HEK293T (cell line): Measurements from ENCODE around the gene BCL3.

Experiments
- CTCF ChIA-PET: fragments of 350-600 bp; formaldehyde crosslinking; extraction: SDS; loops from one replicate; lab custom pipeline; 2021; ENCODE audit warnings: antibody characterized with exemption, inconsistent platforms; lab: Yijun Ruan, JAX
- POLR2A ChIA-PET: fragments of 350-600 bp; formaldehyde crosslinking; extraction: SDS; loops from one replicate; lab custom pipeline; 2020; ENCODE audit warnings: antibody characterized with exemption, inconsistent platforms; lab: Yijun Ruan, JAX
- DNase-seq: peaks from one replicate; pipeline ENCODE4 v3.0.0; 2012; ENCODE audit warnings: mixed read lengths; ENCODE audit errors: extremely low spot score
- ARNT ChIP-seq: fragments of 450-650 bp; IDR thresholded peaks from 2 replicates; pipeline ENCODE4 v1.6.1; 2017; ENCODE audit warnings: mild to moderate bottlenecking
- BHLHE40 ChIP-seq: fragments of 450-650 bp; IDR thresholded peaks from 2 replicates; pipeline ENCODE4 v1.6.1; 2016; ENCODE audit warnings: mild to moderate bottlenecking, moderate library complexity, borderline replicate concordance
- CTBP1 ChIP-seq: fragments of 450-650 bp; IDR thresholded peaks from 2 replicates; pipeline ENCODE4 v1.6.1; 2016; ENCODE audit warnings: borderline replicate concordance
- ELF4 ChIP-seq: fragments of 450-650 bp; IDR thresholded peaks from 2 replicates; pipeline ENCODE4 v1.6.1; 2017; ENCODE audit warnings: antibody characterized with exemption
- FOXA1 ChIP-seq: fragments of 450-650 bp; IDR thresholded peaks from 2 replicates; pipeline ENCODE4 v1.6.1; 2016; ENCODE audit warnings: mild to moderate bottlenecking
- FOXK2 ChIP-seq: fragments of 450-650 bp; IDR thresholded peaks from 2 replicates; pipeline ENCODE4 v1.6.1; 2016; ENCODE audit warnings: mild to moderate bottlenecking
- FOXM1 ChIP-seq: fragments of 450-650 bp; IDR thresholded peaks from 2 replicates; pipeline ENCODE4 v1.6.1; 2017; ENCODE audit warnings: mild to moderate bottlenecking, borderline replicate concordance
- HDGF ChIP-seq: fragments of 450-650 bp; IDR thresholded peaks from 2 replicates; pipeline ENCODE4 v1.6.1; 2017; ENCODE audit warnings: antibody characterized with exemption, borderline replicate concordance
- L3MBTL2 ChIP-seq: fragments of 450-650 bp; conservative IDR thresholded peaks from 2 replicates; pipeline ENCODE4 v1.6.1; 2016; ENCODE audit warnings: mild to moderate bottlenecking
- LEF1 ChIP-seq: fragments of 450-650 bp; IDR thresholded peaks from 2 replicates; pipeline ENCODE4 v1.6.1; 2017; ENCODE audit warnings: mild to moderate bottlenecking, borderline replicate concordance
- NFRKB ChIP-seq: fragments of 450-650 bp; IDR thresholded peaks from 2 replicates; pipeline ENCODE4 v1.6.1; 2016; ENCODE audit warnings: mild to moderate bottlenecking, moderate library complexity
- SP1 ChIP-seq: fragments of 450-650 bp; IDR thresholded peaks from 2 replicates; pipeline ENCODE4 v1.6.1; 2017
- SUZ12 ChIP-seq: fragments of 450-650 bp; IDR thresholded peaks from 2 replicates; pipeline ENCODE4 v1.6.1; 2016; ENCODE audit warnings: mild to moderate bottlenecking
- TARDBP ChIP-seq: fragments of 450-650 bp; IDR thresholded peaks from 2 replicates; pipeline ENCODE4 v1.6.1; 2016
- ZNF384 ChIP-seq: fragments of 450-650 bp; IDR thresholded peaks from 2 replicates; pipeline ENCODE4 v1.6.1; 2016
- TF ChIP-seq, protein P1 (sequence below): fragments of 450-650 bp; IDR thresholded peaks from 2 replicates; pipeline ENCODE4 v1.6.1; 2016

Gene BCL3

GRCh38 chr19:44783545-44783944, 35.0 kb downstream of the BCL3 start:
- ChIA-PET CTCF (interaction anchor here (0.8 to 1.8 kb wide), 8 partner anchors 8 to 132 kb away, joined by 3 to 20 read pairs (median 6); no protein-coding TSS in a partner anchor), POLR2A (interaction anchor here (0.9 to 1.0 kb wide), 2 partner anchors 39 to 94 kb away, joined by 3 to 4 read pairs; no protein-coding TSS in a partner anchor)
- DNase-seq = no peak
- TF ChIP-seq ELF4 (no peak), SUZ12 (no peak), SP1 (no peak), HDGF (no peak), BHLHE40 (no peak), FOXK2 (no peak)

GRCh38 chr19:44785271-44785670, 36.8 kb downstream of the BCL3 start:
- DNase-seq = no peak
- POLR2A ChIA-PET = no interaction called here
- CTCF ChIA-PET = interaction anchor here (0.9 to 1.8 kb wide), 6 partner anchors 10 to 96 kb away, joined by 3 to 7 read pairs (median 4); no protein-coding TSS in a partner anchor
- TF ChIP-seq L3MBTL2 = no peak
- TF ChIP-seq FOXM1 = no peak
- no peak for TF ChIP-seq HDGF
- no peak for TF ChIP-seq SP1
- TF ChIP-seq FOXA1 = no peak
- no peak for TF ChIP-seq LEF1

DNA sequence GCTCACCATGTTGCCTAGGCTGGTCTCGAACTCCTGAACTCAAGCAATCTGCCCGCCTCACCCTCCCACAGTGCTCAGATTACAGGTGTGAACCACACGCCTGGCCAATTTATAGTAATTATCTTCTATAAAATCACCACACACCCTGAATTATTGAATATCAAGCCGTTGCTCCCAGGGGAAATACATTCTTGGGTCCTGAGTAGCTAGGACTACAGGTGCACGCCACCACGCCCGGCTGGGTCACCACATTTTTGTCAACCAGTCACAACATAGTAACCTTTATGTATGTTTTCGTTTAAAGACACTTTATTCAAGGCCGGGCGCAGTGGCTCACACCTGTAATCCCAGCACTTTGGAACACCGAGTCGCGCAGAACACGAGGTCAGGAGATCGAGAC, 37.5 kb downstream of the BCL3 start:
- TF ChIP-seq SP1 (no peak), FOXM1 (no peak), NFRKB (no peak), ZNF384 (no peak), FOXK2 (no peak), CTBP1 (no peak), FOXA1 (no peak), TARDBP (no peak), SUZ12 (no peak), ARNT (no peak), LEF1 (no peak), L3MBTL2 (no peak), HDGF (no peak), BHLHE40 (no peak), ELF4 (no peak)
- TF ChIP-seq, protein P1, sequence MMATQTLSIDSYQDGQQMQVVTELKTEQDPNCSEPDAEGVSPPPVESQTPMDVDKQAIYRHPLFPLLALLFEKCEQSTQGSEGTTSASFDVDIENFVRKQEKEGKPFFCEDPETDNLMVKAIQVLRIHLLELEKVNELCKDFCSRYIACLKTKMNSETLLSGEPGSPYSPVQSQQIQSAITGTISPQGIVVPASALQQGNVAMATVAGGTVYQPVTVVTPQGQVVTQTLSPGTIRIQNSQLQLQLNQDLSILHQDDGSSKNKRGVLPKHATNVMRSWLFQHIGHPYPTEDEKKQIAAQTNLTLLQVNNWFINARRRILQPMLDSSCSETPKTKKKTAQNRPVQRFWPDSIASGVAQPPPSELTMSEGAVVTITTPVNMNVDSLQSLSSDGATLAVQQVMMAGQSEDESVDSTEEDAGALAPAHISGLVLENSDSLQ = no peak
- ChIA-PET POLR2A (no interaction called here), CTCF (interaction anchor here (0.6 kb wide), 1 partner anchor 13 kb away, joined by 3 read pairs; no protein-coding TSS in a partner anchor)
- DNase-seq = no peak

GRCh38 chr19:44788971-44789370, 40.5 kb downstream of the BCL3 start:
- CTCF ChIA-PET = interaction anchor here (0.6 kb wide), 1 partner anchor 135 kb away, joined by 4 read pairs; no protein-coding TSS in a partner anchor
- no peak for DNase-seq
- TF ChIP-seq TARDBP (no peak), FOXK2 (no peak), LEF1 (no peak), ELF4 (no peak), CTBP1 (no peak), ZNF384 (no peak), HDGF (no peak), NFRKB (no peak)
- POLR2A ChIA-PET = no interaction called here

DNA sequence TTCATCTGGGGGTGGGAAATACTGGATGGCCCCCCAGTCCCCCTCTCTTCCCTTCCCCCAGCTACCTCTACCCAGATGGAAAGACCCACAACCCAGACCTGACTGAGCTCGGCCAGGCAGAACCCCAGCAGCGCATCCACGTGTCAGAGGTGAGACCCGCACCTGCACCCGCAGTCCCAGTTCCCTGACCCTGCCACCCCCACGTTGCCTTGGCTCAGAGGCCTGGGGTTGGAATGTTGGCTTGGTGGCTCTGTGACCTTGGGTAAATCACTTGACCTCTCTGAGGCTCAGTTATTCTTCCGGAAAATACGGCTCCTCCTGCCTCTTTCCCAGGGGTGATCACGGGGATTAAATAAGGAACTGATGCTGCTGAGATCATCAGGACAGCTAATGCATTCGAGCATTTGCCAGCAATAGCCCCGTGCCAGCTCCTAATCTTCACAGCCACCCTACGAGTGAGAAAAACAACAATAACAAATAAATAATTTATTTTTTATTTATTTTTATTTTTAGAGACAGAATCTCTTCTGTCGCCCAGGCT, 41.5 kb downstream of the BCL3 start:
- CTCF ChIA-PET = no interaction called here
- TF ChIP-seq SUZ12 (no peak), NFRKB (no peak), ARNT (no peak), ELF4 (no peak), TARDBP (no peak), FOXM1 (no peak), SP1 (no peak), CTBP1 (no peak), HDGF (no peak), FOXK2 (no peak), BHLHE40 (no peak), FOXA1 (no peak), ZNF384 (no peak), L3MBTL2 (no peak)
- TF ChIP-seq, protein P1 = no peak
- POLR2A ChIA-PET = no interaction called here
- DNase-seq = no peak

GRCh38 chr19:44792281-44792680, 43.8 kb downstream of the BCL3 start:
- CTCF ChIA-PET = no interaction called here
- TF ChIP-seq TARDBP = no peak
- TF ChIP-seq ARNT = no peak
- no peak for TF ChIP-seq L3MBTL2
- TF ChIP-seq ZNF384 = no peak
- no peak for TF ChIP-seq SUZ12
- TF ChIP-seq, protein P1 = no peak
- no peak for TF ChIP-seq NFRKB
- no peak for TF ChIP-seq CTBP1
- TF ChIP-seq LEF1 = no peak
- no peak for TF ChIP-seq ELF4
- no peak for TF ChIP-seq SP1
- TF ChIP-seq FOXK2 = no peak
- DNase-seq = no peak
- POLR2A ChIA-PET = interaction anchor here (0.9 kb wide), 1 partner anchor 13 kb away, joined by 3 read pairs; no protein-coding TSS in a partner anchor
